ENCODE measurements around the gene MAP3K19. TPM values are rescaled to one million over a fixed set of nuclear protein-coding genes. Genes with fewer than 3 reads are reported as not detected.
"Not testable (repeated sequence)": the region's sequence is repeated elsewhere in the genome, so short reads cannot be mapped to it uniquely, and the experiment has no call there.

Gene MAP3K19
- total RNA-seq, 1 donor from 2014 or later = not detected

- H3K27ac ChIP-seq (ENCODE audit: low read depth, low read length); H3K4me1 ChIP-seq (ENCODE audit: control insufficient read depth in 3 of 3, insufficient read depth in 3 of 3, low read length in 3 of 3); H3K9me3 ChIP-seq (ENCODE audit: control insufficient read depth in 3 of 3, low read length in 3 of 3); H3K27me3 ChIP-seq (ENCODE audit: control insufficient read depth in 3 of 3, insufficient read depth in 3 of 3, low read length in 3 of 3); H3K36me3 ChIP-seq (ENCODE audit: control insufficient read depth in 3 of 3, insufficient read depth in 3 of 3, low read length in 3 of 3); H3K9ac ChIP-seq (ENCODE audit: low read depth in 1 of 3, low read length in 3 of 3); H3K4me3 ChIP-seq (ENCODE audit: low read length in 3 of 3): not testable (repeated sequence)
Measured at GRCh38 chr2:134967166-134967565, 80.1 kb downstream of the MAP3K19 start.

GRCh38 chr2:134957477-134957876 lies 89.8 kb downstream of the MAP3K19 start:
- Histone ChIP-seq H3K36me3 (ENCODE audit: control insufficient read depth in 3 of 3, insufficient read depth in 3 of 3, low read length in 3 of 3) (peaks cover 19 to 47% (median 34%) of the 10 kb centered on the region in 3 donors), H3K9me3 (ENCODE audit: control insufficient read depth in 3 of 3, low read length in 3 of 3) (no peaks in the 10 kb centered on the region), H3K9ac (ENCODE audit: low read depth in 1 of 3, low read length in 3 of 3) (no peak overlapping the region), H3K4me3 (ENCODE audit: low read length in 3 of 3) (no peak overlapping the region), H3K4me1 (ENCODE audit: control insufficient read depth in 3 of 3, insufficient read depth in 3 of 3, low read length in 3 of 3) (no peaks in the 10 kb centered on the region), H3K27me3 (ENCODE audit: control insufficient read depth in 3 of 3, insufficient read depth in 3 of 3, low read length in 3 of 3) (no peaks in the 10 kb centered on the region), H3K27ac (ENCODE audit: low read depth, low read length) (no peak overlapping the region)

GRCh38 chr2:134955744-134956143 lies 91.5 kb downstream of the MAP3K19 start:
- no peaks in the 10 kb centered on the region for H3K4me1 ChIP-seq (ENCODE audit: control insufficient read depth in 3 of 3, insufficient read depth in 3 of 3, low read length in 3 of 3)
- no peak overlapping the region for H3K9ac ChIP-seq (ENCODE audit: low read depth in 1 of 3, low read length in 3 of 3)
- H3K27ac ChIP-seq (ENCODE audit: low read depth, low read length) = no peak overlapping the region
- no peak overlapping the region for H3K4me3 ChIP-seq (ENCODE audit: low read length in 3 of 3)
- H3K36me3 ChIP-seq (ENCODE audit: control insufficient read depth in 3 of 3, insufficient read depth in 3 of 3, low read length in 3 of 3) = peaks cover 19 to 47% (median 34%) of the 10 kb centered on the region in 3 donors
- H3K27me3 ChIP-seq (ENCODE audit: control insufficient read depth in 3 of 3, insufficient read depth in 3 of 3, low read length in 3 of 3) = no peaks in the 10 kb centered on the region
- no peaks in the 10 kb centered on the region for H3K9me3 ChIP-seq (ENCODE audit: control insufficient read depth in 3 of 3, low read length in 3 of 3)

GRCh38 chr2:134954065-134954464 lies 93.2 kb downstream of the MAP3K19 start:
- H3K36me3 ChIP-seq (ENCODE audit: control insufficient read depth in 3 of 3, insufficient read depth in 3 of 3, low read length in 3 of 3) = peaks cover 25 to 53% (median 36%) of the 10 kb centered on the region in 3 donors
- no peaks in the 10 kb centered on the region for H3K9me3 ChIP-seq (ENCODE audit: control insufficient read depth in 3 of 3, low read length in 3 of 3)
- no peak overlapping the region for H3K4me3 ChIP-seq (ENCODE audit: low read length in 3 of 3)
- no peaks in the 10 kb centered on the region for H3K4me1 ChIP-seq (ENCODE audit: control insufficient read depth in 3 of 3, insufficient read depth in 3 of 3, low read length in 3 of 3)
- H3K9ac ChIP-seq (ENCODE audit: low read depth in 1 of 3, low read length in 3 of 3) = no peak overlapping the region
- H3K27me3 ChIP-seq (ENCODE audit: control insufficient read depth in 3 of 3, insufficient read depth in 3 of 3, low read length in 3 of 3) = no peaks in the 10 kb centered on the region
- H3K27ac ChIP-seq (ENCODE audit: low read depth, low read length) = no peak overlapping the region

- no peak overlapping the region for H3K9ac ChIP-seq (ENCODE audit: low read depth in 1 of 3, low read length in 3 of 3)
- H3K9me3 ChIP-seq (ENCODE audit: control insufficient read depth in 3 of 3, low read length in 3 of 3) = no peaks in the 10 kb centered on the region
- H3K36me3 ChIP-seq (ENCODE audit: control insufficient read depth in 3 of 3, insufficient read depth in 3 of 3, low read length in 3 of 3) = peaks cover 27 to 55% (median 39%) of the 10 kb centered on the region in 3 donors
- H3K4me1 ChIP-seq (ENCODE audit: control insufficient read depth in 3 of 3, insufficient read depth in 3 of 3, low read length in 3 of 3) = no peaks in the 10 kb centered on the region
- no peak overlapping the region for H3K27ac ChIP-seq (ENCODE audit: low read depth, low read length)
- no peaks in the 10 kb centered on the region for H3K27me3 ChIP-seq (ENCODE audit: control insufficient read depth in 3 of 3, insufficient read depth in 3 of 3, low read length in 3 of 3)
- H3K4me3 ChIP-seq (ENCODE audit: low read length in 3 of 3) = no peak overlapping the region
Measured at GRCh38 chr2:134952608-134953007, 94.6 kb downstream of the MAP3K19 start.

- Histone ChIP-seq H3K9ac (ENCODE audit: low read depth in 1 of 3, low read length in 3 of 3) (no peak overlapping the region), H3K9me3 (ENCODE audit: control insufficient read depth in 3 of 3, low read length in 3 of 3) (no peaks in the 10 kb centered on the region), H3K4me3 (ENCODE audit: low read length in 3 of 3) (no peak overlapping the region), H3K27me3 (ENCODE audit: control insufficient read depth in 3 of 3, insufficient read depth in 3 of 3, low read length in 3 of 3) (no peaks in the 10 kb centered on the region), H3K36me3 (ENCODE audit: control insufficient read depth in 3 of 3, insufficient read depth in 3 of 3, low read length in 3 of 3) (peaks cover 27 to 51% (median 39%) of the 10 kb centered on the region in 3 donors), H3K4me1 (ENCODE audit: control insufficient read depth in 3 of 3, insufficient read depth in 3 of 3, low read length in 3 of 3) (no peaks in the 10 kb centered on the region), H3K27ac (ENCODE audit: low read depth, low read length) (no peak overlapping the region)
Measured at GRCh38 chr2:134950886-134951285, 96.4 kb downstream of the MAP3K19 start.

GRCh38 chr2:134949981-134950708 lies 97.1 kb downstream of the MAP3K19 start:
- Histone ChIP-seq H3K27me3 (ENCODE audit: control insufficient read depth in 3 of 3, insufficient read depth in 3 of 3, low read length in 3 of 3) (no peaks in the 10 kb centered on the region), H3K9me3 (ENCODE audit: control insufficient read depth in 3 of 3, low read length in 3 of 3) (no peaks in the 10 kb centered on the region), H3K36me3 (ENCODE audit: control insufficient read depth in 3 of 3, insufficient read depth in 3 of 3, low read length in 3 of 3) (peaks cover 24 to 44% (median 34%) of the 10 kb centered on the region in 3 donors), H3K4me3 (ENCODE audit: low read length in 3 of 3) (no peak overlapping the region), H3K9ac (ENCODE audit: low read depth in 1 of 3, low read length in 3 of 3) (no peak overlapping the region), H3K27ac (ENCODE audit: low read depth, low read length) (no peak overlapping the region), H3K4me1 (ENCODE audit: control insufficient read depth in 3 of 3, insufficient read depth in 3 of 3, low read length in 3 of 3) (no peaks in the 10 kb centered on the region)

GRCh38 chr2:134946073-134946472 lies 101.2 kb downstream of the MAP3K19 start:
- H3K36me3 ChIP-seq (ENCODE audit: control insufficient read depth in 3 of 3, insufficient read depth in 3 of 3, low read length in 3 of 3) = peaks cover 8 to 29% (median 17%) of the 10 kb centered on the region in 3 donors
- H3K9me3 ChIP-seq (ENCODE audit: control insufficient read depth in 3 of 3, low read length in 3 of 3) = no peaks in the 10 kb centered on the region
- no peak overlapping the region for H3K27ac ChIP-seq (ENCODE audit: low read depth, low read length)
- H3K9ac ChIP-seq (ENCODE audit: low read depth in 1 of 3, low read length in 3 of 3) = no peak overlapping the region
- no peaks in the 10 kb centered on the region for H3K27me3 ChIP-seq (ENCODE audit: control insufficient read depth in 3 of 3, insufficient read depth in 3 of 3, low read length in 3 of 3)
- no peak overlapping the region for H3K4me3 ChIP-seq (ENCODE audit: low read length in 3 of 3)
- no peaks in the 10 kb centered on the region for H3K4me1 ChIP-seq (ENCODE audit: control insufficient read depth in 3 of 3, insufficient read depth in 3 of 3, low read length in 3 of 3)

GRCh38 chr2:134944975-134945374 lies 102.3 kb downstream of the MAP3K19 start:
- Histone ChIP-seq H3K9ac (ENCODE audit: low read depth in 1 of 3, low read length in 3 of 3) (no peak overlapping the region), H3K27me3 (ENCODE audit: control insufficient read depth in 3 of 3, insufficient read depth in 3 of 3, low read length in 3 of 3) (no peaks in the 10 kb centered on the region), H3K4me3 (ENCODE audit: low read length in 3 of 3) (no peak overlapping the region), H3K9me3 (ENCODE audit: control insufficient read depth in 3 of 3, low read length in 3 of 3) (no peaks in the 10 kb centered on the region), H3K4me1 (ENCODE audit: control insufficient read depth in 3 of 3, insufficient read depth in 3 of 3, low read length in 3 of 3) (no peaks in the 10 kb centered on the region), H3K36me3 (ENCODE audit: control insufficient read depth in 3 of 3, insufficient read depth in 3 of 3, low read length in 3 of 3) (peaks cover 7 to 30% (median 24%) of the 10 kb centered on the region in 3 donors), H3K27ac (ENCODE audit: low read depth, low read length) (no peak overlapping the region)

GRCh38 chr2:134943540-134943939 lies 103.7 kb downstream of the MAP3K19 start:
- Histone ChIP-seq H3K4me3 (ENCODE audit: low read length in 3 of 3) (no peak overlapping the region), H3K9ac (ENCODE audit: low read depth in 1 of 3, low read length in 3 of 3) (no peak overlapping the region), H3K27ac (ENCODE audit: low read depth, low read length) (no peak overlapping the region), H3K36me3 (ENCODE audit: control insufficient read depth in 3 of 3, insufficient read depth in 3 of 3, low read length in 3 of 3) (peaks cover 6 to 34% (median 31%) of the 10 kb centered on the region in 3 donors), H3K9me3 (ENCODE audit: control insufficient read depth in 3 of 3, low read length in 3 of 3) (no peaks in the 10 kb centered on the region), H3K27me3 (ENCODE audit: control insufficient read depth in 3 of 3, insufficient read depth in 3 of 3, low read length in 3 of 3) (no peaks in the 10 kb centered on the region), H3K4me1 (ENCODE audit: control insufficient read depth in 3 of 3, insufficient read depth in 3 of 3, low read length in 3 of 3) (no peaks in the 10 kb centered on the region)
